GM23248 (cell line): ENCODE data around the gene CMIP. TPM values are rescaled to one million over a fixed set of nuclear protein-coding genes. Genes with fewer than 3 reads are reported as not detected.

ENCODE experiments used
- DNase-seq: peaks from one replicate; pipeline ENCODE4 v3.0.0-alpha.2; 2015
- H2AFZ ChIP-seq: fragments of 200-600 bp; sonication (generic); 2 replicates; pipeline ENCODE4 v1.6.1; 2016; ENCODE audit warnings: antibody characterized with exemption
- H3F3A ChIP-seq: fragments of 200-600 bp; sonication (generic); 2 replicates; pipeline ENCODE4 v1.6.1; 2016; ENCODE audit warnings: mild to moderate bottlenecking, antibody characterized with exemption, mixed run types; ENCODE audit not compliant: insufficient read depth
- H3K27ac ChIP-seq: fragments of 200-600 bp; sonication (generic); 2 replicates; pipeline ENCODE4 v1.5.1; 2016; ENCODE audit warnings: mild to moderate bottlenecking
- H3K27me3 ChIP-seq: fragments of 200-600 bp; sonication (generic); replicated peaks from 2 replicates; pipeline ENCODE4 v1.6.1; 2016; ENCODE audit warnings: mild to moderate bottlenecking; ENCODE audit not compliant: insufficient read depth
- H3K36me3 ChIP-seq: fragments of 200-600 bp; sonication (generic); 2 replicates; pipeline ENCODE4 v1.6.1; 2016; ENCODE audit warnings: low read depth, mild to moderate bottlenecking
- H3K4me1 ChIP-seq: fragments of 200-600 bp; sonication (generic); 2 replicates; pipeline ENCODE4 v1.6.1; 2016; ENCODE audit warnings: mild to moderate bottlenecking; ENCODE audit not compliant: insufficient read depth
- H3K4me2 ChIP-seq: fragments of 200-600 bp; sonication (generic); one replicate; pipeline ENCODE4 v1.6.1; 2016; ENCODE audit warnings: mild to moderate bottlenecking; ENCODE audit not compliant: unreplicated experiment
- H3K4me3 ChIP-seq: fragments of 200-600 bp; sonication (generic); 2 replicates; pipeline ENCODE4 v1.5.1; 2016; ENCODE audit warnings: mild to moderate bottlenecking
- H3K79me2 ChIP-seq: fragments of 200-600 bp; sonication (generic); 2 replicates; pipeline ENCODE4 v1.6.1; 2016; ENCODE audit warnings: mild to moderate bottlenecking; ENCODE audit not compliant: insufficient read depth
- H3K9ac ChIP-seq: fragments of 200-600 bp; sonication (generic); 2 replicates; pipeline ENCODE4 v1.6.1; 2016; ENCODE audit warnings: mild to moderate bottlenecking
- H3K9me2 ChIP-seq: fragments of 200-600 bp; sonication (generic); 2 replicates; pipeline ENCODE4 v1.6.1; 2016; ENCODE audit warnings: mixed run types, mild to moderate bottlenecking, moderate library complexity; ENCODE audit not compliant: insufficient read depth
- H3K9me3 ChIP-seq: fragments of 200-600 bp; sonication (generic); one replicate; pipeline ENCODE4 v1.6.1; 2017; ENCODE audit warnings: low read depth
- H4K20me1 ChIP-seq: fragments of 200-600 bp; sonication (generic); 2 replicates; pipeline ENCODE4 v1.6.0; 2016; ENCODE audit not compliant: insufficient read depth
- EZH2 ChIP-seq: fragments of 200-600 bp; sonication (generic); IDR thresholded peaks from 2 replicates; pipeline ENCODE4 v1.6.1; 2018; ENCODE audit warnings: antibody characterized with exemption, mild to moderate bottlenecking; ENCODE audit not compliant: insufficient read depth, poor library complexity, severe bottlenecking
- EZH2phosphoT487 ChIP-seq: fragments of 200-600 bp; sonication (generic); IDR thresholded peaks from 2 replicates; pipeline ENCODE4 v1.6.1; 2018; ENCODE audit warnings: antibody characterized with exemption, moderate library complexity, mild to moderate bottlenecking, low read depth; ENCODE audit not compliant: insufficient read depth
- WGBS, 2 experiments: methylation state at CpG; one replicate each; pipeline ENCODE4 v1.1.6; 2015 to 2017; ENCODE audit warnings: low lambda C conversion rate in 2 of 2, low coverage in 1 of 2; ENCODE audit errors: missing lambda C conversion rate in 2 of 2; 5-methylcytosine and 5-hydroxymethylcytosine counted together
- in situ Hi-C: fragments of 300-500 bp; cut with MboI; formaldehyde crosslinking; loops from 2 replicates; pipeline ENCODE4 v1.15.0; 2020
- polyA plus RNA-seq: library from polyadenylated mRNA; unstranded; fragments of >200 nt; fragmentation: Nextera tagmentation; extraction: Ambion mirVana; gene quantifications from 2 replicates; pipeline ENCODE4 v1.2.1, GENCODE V29; 2016
- total RNA-seq: library from RNA; depleted of rRNA; stranded (reverse); fragments of >200 nt; shearing (Covaris generic); gene quantifications from 2 replicates; pipeline ENCODE4 v1.2.3, GENCODE V29; 2014

Gene CMIP
- total and polyA plus RNA-seq, 2 experiments from 2014 or later: 1.5 to 9.5 TPM

- no peaks in the 10 kb centered on the region for H3K36me3 ChIP-seq
- H3K4me1 ChIP-seq: peaks cover 10% of the 10 kb centered on the region
- H3K27ac ChIP-seq: no peak overlapping the region
- no peak for DNase-seq
- H4K20me1 ChIP-seq: no peaks in the 10 kb centered on the region
- no peak overlapping the region for H3K9ac ChIP-seq
- H3K4me2 ChIP-seq: no peak overlapping the region
- H3K4me3 ChIP-seq: no peak overlapping the region
- H3K9me2 ChIP-seq: no peaks in the 10 kb centered on the region
- TF ChIP-seq EZH2phosphoT487 (no peak), EZH2 (no peak)
- H3F3A ChIP-seq: no peaks in the 10 kb centered on the region; the same call in 1 of the 2 replicates
- 96 to 97% methylated on average over 10 of the region's 10 CpGs for WGBS, 2 experiments
- H3K79me2 ChIP-seq: no peaks in the 10 kb centered on the region
- no peak overlapping the region for H2AFZ ChIP-seq
- in situ Hi-C loops: no loop called here
- no peaks in the 10 kb centered on the region for H3K27me3 ChIP-seq
- H3K9me3 ChIP-seq: no peaks in the 10 kb centered on the region
Measured at GRCh38 chr16:81699596-81699995, 255.0 kb downstream of the CMIP start.

GRCh38 chr16:81700071-81700779, 255.6 kb downstream of the CMIP start:
- TF ChIP-seq EZH2 (no peak), EZH2phosphoT487 (no peak)
- H3K27me3 ChIP-seq: no peaks in the 10 kb centered on the region
- H3K9me3 ChIP-seq: no peaks in the 10 kb centered on the region
- H3K9ac ChIP-seq: no peak overlapping the region
- H4K20me1 ChIP-seq: no peaks in the 10 kb centered on the region
- no peak overlapping the region for H2AFZ ChIP-seq
- H3K4me3 ChIP-seq: no peak overlapping the region
- in situ Hi-C loops: no loop called here
- H3F3A ChIP-seq: no peaks in the 10 kb centered on the region; the same call in 1 of the 2 replicates
- no peak overlapping the region for H3K27ac ChIP-seq
- no peak overlapping the region for H3K4me2 ChIP-seq
- no peaks in the 10 kb centered on the region for H3K36me3 ChIP-seq
- no peaks in the 10 kb centered on the region for H3K79me2 ChIP-seq
- WGBS, 2 experiments: 88 to 94% methylated on average over 19 to 20 of the region's 20 CpGs
- no peaks in the 10 kb centered on the region for H3K9me2 ChIP-seq
- peaks cover 10% of the 10 kb centered on the region for H3K4me1 ChIP-seq
- DNase-seq: no peak

GRCh38 chr16:81700780-81701165, 256.2 kb downstream of the CMIP start:
- H3K27ac ChIP-seq: no peak overlapping the region
- H2AFZ ChIP-seq: no peak overlapping the region
- no peak overlapping the region for H3K4me3 ChIP-seq
- H3K9me3 ChIP-seq: no peaks in the 10 kb centered on the region
- H3K9me2 ChIP-seq: no peaks in the 10 kb centered on the region
- no peaks in the 10 kb centered on the region for H3K27me3 ChIP-seq
- no peaks in the 10 kb centered on the region for H4K20me1 ChIP-seq
- no peak for DNase-seq
- H3K36me3 ChIP-seq: no peaks in the 10 kb centered on the region
- no peaks in the 10 kb centered on the region; the same call in 1 of the 2 replicates for H3F3A ChIP-seq
- in situ Hi-C loops: no loop called here
- 100% methylated on average over 4 of the region's 4 CpGs for WGBS, 2 experiments
- TF ChIP-seq EZH2phosphoT487: no peak
- TF ChIP-seq EZH2: no peak
- H3K4me2 ChIP-seq: no peak overlapping the region
- H3K9ac ChIP-seq: no peak overlapping the region
- no peaks in the 10 kb centered on the region for H3K79me2 ChIP-seq
- H3K4me1 ChIP-seq: peaks cover 10% of the 10 kb centered on the region

- Histone ChIP-seq H4K20me1 (no peaks in the 10 kb centered on the region), H3K4me1 (peaks cover 10% of the 10 kb centered on the region), H3K9me3 (no peaks in the 10 kb centered on the region), H3K27me3 (no peaks in the 10 kb centered on the region), H3K9ac (no peak overlapping the region), H3K79me2 (no peaks in the 10 kb centered on the region), H2AFZ (no peak overlapping the region), H3K27ac (no peak overlapping the region), H3K4me2 (no peak overlapping the region), H3K4me3 (no peak overlapping the region), H3K36me3 (no peaks in the 10 kb centered on the region), H3F3A (no peaks in the 10 kb centered on the region; the same call in 1 of the 2 replicates), H3K9me2 (no peaks in the 10 kb centered on the region)
- in situ Hi-C loops: no loop called here
- no peak for DNase-seq
- 90 to 93% methylated on average over 16 to 20 of the region's 20 CpGs for whole genome bisulfite sequencing, 2 experiments
- no peak for TF ChIP-seq EZH2
- no peak for TF ChIP-seq EZH2phosphoT487
Measured at GRCh38 chr16:81701296-81701970, 256.8 kb downstream of the CMIP start.
